GM23248 (cell line): ENCODE data around the gene CHN2.

Experiments
- EZH2 ChIP-seq: fragments of 200-600 bp; sonication (generic); IDR thresholded peaks from 2 replicates; pipeline ENCODE4 v1.6.1; 2018; ENCODE audit warnings: antibody characterized with exemption, mild to moderate bottlenecking; ENCODE audit not compliant: insufficient read depth, poor library complexity, severe bottlenecking
- EZH2phosphoT487 ChIP-seq: fragments of 200-600 bp; sonication (generic); IDR thresholded peaks from 2 replicates; pipeline ENCODE4 v1.6.1; 2018; ENCODE audit warnings: antibody characterized with exemption, moderate library complexity, mild to moderate bottlenecking, low read depth; ENCODE audit not compliant: insufficient read depth

DNA sequence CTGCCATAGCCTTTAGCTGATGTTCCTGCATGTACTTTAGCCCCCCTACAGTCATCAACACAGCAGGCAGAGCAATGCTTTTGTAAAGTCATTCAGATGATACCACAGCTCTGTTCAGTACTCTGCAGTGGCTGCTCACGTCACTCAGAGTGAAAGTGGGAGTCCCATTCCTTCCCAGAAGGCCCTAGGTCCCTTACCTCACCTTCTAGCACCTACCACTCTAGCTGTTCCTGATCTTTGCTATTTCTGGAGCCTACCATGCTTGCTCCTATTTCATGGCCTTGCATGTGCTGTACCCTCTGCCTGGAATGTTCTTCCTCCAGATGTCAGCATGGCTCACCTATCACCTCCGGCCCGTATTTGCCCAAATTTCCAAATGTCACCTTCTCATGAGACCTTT lies 274.7 kb downstream of the CHN2 start:
- TF ChIP-seq EZH2 (no peak), EZH2phosphoT487 (no peak)
